Psoas muscle (tissue), 8 donors: ENCODE results near the gene RUVBL2. TPM values are rescaled to one million over a fixed set of nuclear protein-coding genes. Genes with fewer than 3 reads are reported as not detected.
A peak's percentile ranks its signal among the peaks of the same experiment; 100 is the strongest.

ENCODE experiments used
- ATAC-seq, 4 donors: fragments of 200-7000 bp; cut with Tn5 transposase; one replicate each; pipeline ENCODE4 v1.9.1; 2020; ENCODE audit warnings: moderate library complexity in 3 of 4, mild to moderate bottlenecking in 2 of 4
- DNase-seq, 2 donors: peaks; one replicate each; pipeline ENCODE4 v3.0.0-alpha.2; 2020
- H3K27ac ChIP-seq: fragments of 200-600 bp; one replicate; pipeline ENCODE4 v1.8.0; 2022
- H3K27me3 ChIP-seq, 3 donors: fragments of 200-600 bp in 1 of 3; one replicate each; pipeline versions ENCODE4 v1.6.1 to v1.8.0; 2013 to 2022; ENCODE audit warnings: low read length in 2 of 3, mild to moderate bottlenecking in 2 of 3, moderate library complexity in 1 of 3; ENCODE audit not compliant: insufficient read depth in 3 of 3
- H3K36me3 ChIP-seq, 2 donors: fragments of 200-600 bp in 1 of 2; one replicate each; pipeline versions ENCODE4 v1.6.1 to v1.8.0; 2013 to 2022; ENCODE audit warnings: low read depth in 1 of 2, mild to moderate bottlenecking in 1 of 2, moderate library complexity in 1 of 2; ENCODE audit not compliant: insufficient read depth in 1 of 2
- H3K4me1 ChIP-seq: fragments of 200-600 bp; one replicate; pipeline ENCODE4 v1.8.0; 2022
- H3K4me3 ChIP-seq: fragments of 200-600 bp; one replicate; pipeline ENCODE4 v1.8.0; 2022; ENCODE audit warnings: mild to moderate bottlenecking
- H3K9me3 ChIP-seq: fragments of 200-600 bp; one replicate; pipeline ENCODE4 v1.8.0; 2022
- CTCF ChIP-seq: fragments of 200-600 bp; IDR thresholded peaks from one replicate; pipeline ENCODE4 v1.8.0; 2022; ENCODE audit warnings: antibody characterized with exemption
- WGBS, 3 donors: extraction: QIAGEN DNeasy Blood & Tissue Kit; methylation state at CpG; one replicate each; pipeline versions ENCODE4 v1.1.6 to v1.1.7; 2013; 5-methylcytosine and 5-hydroxymethylcytosine counted together
- intact Hi-C, 2 donors: fragments of 100-400 bp; cut with DNase I; formaldehyde crosslinking; loops; one replicate each; pipeline versions ENCODE4 v1.11.0 to v1.14.2; 2022
- polyA plus RNA-seq, 3 donors: library from polyadenylated mRNA; stranded (reverse); fragments of 200-250 nt; gene quantifications; one replicate each; pipeline ENCODE4 v1.2.3, GENCODE V29; 2013
- total RNA-seq, 4 donors: library from RNA; stranded (reverse); fragmentation: NEBNext Ultra II Directional in 2 of 4; extraction: Animal tissue kit (Norgen Biotek cat#: 25700) in 2 of 4; gene quantifications; one replicate each; pipeline versions ENCODE4 v1.2.1 to v1.2.4, GENCODE V29; 2021 to 2023
- donor health status: healthy with polysubstance abuse.
- donor health status: DM: no; HTN: no; CAD: no; lungs with moderate emphysema.
- donor health status: Bipolar disorder and iron deficiency.
- donor health status: healthy.
- donor health status: DM: yes; HTN: yes; CAD: no.
- donor health status: DM: no; HTN: no; CAD: no.
- donor health status: DM: no; HTN: no; CAD: no.
- donor health status: DM: yes; HTN: yes; CAD: no.

The RUVBL2 gene
- total and polyA plus RNA-seq, 7 donors, result 61.1 to 87.4 (median 76.5) TPM

GRCh38 chr19:48962849-48963165, 30.9 kb upstream of the RUVBL2 start:
- DNase-seq, result no peak

GRCh38 chr19:48963371-48964204, 30.1 kb upstream of the RUVBL2 start:
- H3K27ac ChIP-seq, result peak overlapping the region; percentile 89
- H3K9me3 ChIP-seq, result no peaks in the 10 kb centered on the region
- intact Hi-C loops, result loop anchor here (2.0 to 10.0 kb wide), 3 partner anchors 86 to 329 kb away; partner anchors contain the start of gene DBP (in 1 of the 2)
- ATAC-seq (peak; percentile 10 to 32 (median 21)), DNase-seq (peak; percentile 80 to 88)
- H3K4me3 ChIP-seq, result peak overlapping the region; percentile 94
- no peak for TF ChIP-seq CTCF
- 18 to 29% (median 20%) methylated on average over 27 to 28 of the region's 28 CpGs for WGBS, 3 donors
- no peaks in the 10 kb centered on the region for H3K27me3 ChIP-seq
- H3K36me3 ChIP-seq, result peaks cover 0 to 17% of the 10 kb centered on the region in 2 donors
- peaks cover 31% of the 10 kb centered on the region for H3K4me1 ChIP-seq

More at GRCh38 chr19:48962849-48963165, 30.9 kb upstream of the RUVBL2 start:
- no peak overlapping the region for H3K4me3 ChIP-seq
- intact Hi-C loops, result loop anchor here (5.0 to 10.0 kb wide), 2 partner anchors 86 to 328 kb away; partner anchors contain the start of gene DBP (in 1 of the 2)
- peaks cover 30% of the 10 kb centered on the region for H3K4me1 ChIP-seq
- WGBS, 3 donors, result 64 to 85% (median 68%) methylated on average over 5 to 7 of the region's 7 CpGs
- peak overlapping the region; percentile 89 for H3K27ac ChIP-seq
- no peak for TF ChIP-seq CTCF
- ATAC-seq, result no peak
- peaks cover 0 to 17% of the 10 kb centered on the region in 2 donors for H3K36me3 ChIP-seq
- no peaks in the 10 kb centered on the region for H3K9me3 ChIP-seq
- no peaks in the 10 kb centered on the region for H3K27me3 ChIP-seq

GRCh38 chr19:48964205-48965039, 29.3 kb upstream of the RUVBL2 start:
- ATAC-seq (peak in 2 of 4 donors; percentile 0 to 9), DNase-seq (no peak)
- TF ChIP-seq CTCF, result no peak
- peaks cover 35% of the 10 kb centered on the region for H3K4me1 ChIP-seq
- H3K9me3 ChIP-seq, result no peaks in the 10 kb centered on the region
- no peaks in the 10 kb centered on the region for H3K27me3 ChIP-seq
- H3K36me3 ChIP-seq, result peaks cover 0 to 26% of the 10 kb centered on the region in 2 donors
- WGBS, 3 donors, result 28 to 37% (median 28%) methylated on average over 19 of the region's 19 CpGs
- intact Hi-C loops, result loop anchor here (2.0 to 10.0 kb wide), 4 partner anchors 87 to 330 kb away; partner anchors contain the start of genes DBP (in 1 of the 2) and PPP1R15A (in 1 of the 2)
- peak overlapping the region; percentile 89 for H3K27ac ChIP-seq
- H3K4me3 ChIP-seq, result peak overlapping the region; percentile 94

- intact Hi-C loops, result loop anchor here (2.0 to 10.0 kb wide), 3 partner anchors 93 to 330 kb away; partner anchors contain the start of genes DBP (in 1 of the 2) and PPP1R15A (in 1 of the 2)
- WGBS, 3 donors, result 0% methylated on average over 52 of the region's 52 CpGs
Observed at GRCh38 chr19:48965040-48965805, 28.5 kb upstream of the RUVBL2 start, which contains the start of gene FTL. Gene FTL (plus strand): TSS chr19:48965309. CDS start chr19:48965508, 199 bp downstream.

More at GRCh38 chr19:48965040-48965805, 28.5 kb upstream of the RUVBL2 start, which contains the start of gene FTL:
- H3K4me1 ChIP-seq, result peaks cover 36% of the 10 kb centered on the region
- ATAC-seq (peak; percentile 77 to 85 (median 83)), DNase-seq (peak; percentile 98 to 99)
- peaks cover 0 to 34% of the 10 kb centered on the region in 2 donors for H3K36me3 ChIP-seq
- peak within 1 kb of the TSS; percentile 94 for H3K4me3 ChIP-seq
- TF ChIP-seq CTCF, result no peak
- H3K27ac ChIP-seq, result peak within 1 kb of the TSS; percentile 89
- H3K27me3 ChIP-seq, result no peaks in the 10 kb centered on the region
- H3K9me3 ChIP-seq, result no peaks in the 10 kb centered on the region
